Activated T-cell treated with anti-CD3 and anti-CD28 coated beads, Interleukin-2, amount 50 U/mL, for 48 hours (primary cell): Measurements from ENCODE around the gene POLR2A.
"Not testable (repeated sequence)": the region's sequence is repeated elsewhere in the genome, so short reads cannot be mapped to it uniquely, and the experiment has no call there.

Experiments used
- DNase-seq, 2 experiments: peaks; one replicate each; pipeline ENCODE4 v3.0.0-alpha.2; 2020

Gene POLR2A

GRCh38 chr17:7479213-7480088, 4.7 kb upstream of the POLR2A start, which contains the start of gene ZBTB4:
Gene ZBTB4, minus strand, starts transcription at chr17:7479631. Its CDS starts 12,830 bp downstream, at chr17:7466801.
- DNase-seq = peak; percentile 61 to 73

GRCh38 chr17:7480089-7480384, 4.1 kb upstream of the POLR2A start:
- no peak for DNase-seq

- not testable (repeated sequence) for DNase-seq
These were observed 2.9 kb upstream of the POLR2A start, which contains the start of gene SLC35G6 for GRCh38 chr17:7481275-7481674. Gene SLC35G6, plus strand, starts transcription at chr17:7481446. Its CDS starts 71 bp downstream, at chr17:7481517.

- DNase-seq = not testable (repeated sequence)
These were observed 2.1 kb upstream of the POLR2A start for GRCh38 chr17:7481842-7482741.

GRCh38 chr17:7482742-7483088, 1.5 kb upstream of the POLR2A start:
- not testable (repeated sequence) for DNase-seq

- DNase-seq = peak; percentile 95 to 96
These were observed 705 bp upstream of the POLR2A start for GRCh38 chr17:7483255-7484066.

GRCh38 chr17:7484919-7485377, 782 bp downstream of the POLR2A start:
- DNase-seq = no peak

- no peak for DNase-seq
These were observed 2.0 kb downstream of the POLR2A start for GRCh38 chr17:7486181-7486580.

- DNase-seq = no peak
These were observed 6.0 kb downstream of the POLR2A start for GRCh38 chr17:7490144-7490543.

GRCh38 chr17:7491583-7491982, 7.4 kb downstream of the POLR2A start:
- no peak for DNase-seq

- DNase-seq = no peak
These were observed 9.8 kb downstream of the POLR2A start for GRCh38 chr17:7493941-7494340.

GRCh38 chr17:7495906-7496434, 11.8 kb downstream of the POLR2A start:
- no peak for DNase-seq

GRCh38 chr17:7496470-7497183, 12.5 kb downstream of the POLR2A start:
- no peak for DNase-seq

- no peak for DNase-seq
These were observed 13.1 kb downstream of the POLR2A start for GRCh38 chr17:7497228-7497627.

GRCh38 chr17:7497636-7498035, 13.5 kb downstream of the POLR2A start:
- DNase-seq = no peak

GRCh38 chr17:7499161-7499560, 15.0 kb downstream of the POLR2A start:
- DNase-seq = no peak

GRCh38 chr17:7501729-7502128, 17.6 kb downstream of the POLR2A start:
- DNase-seq = no peak

- no peak for DNase-seq
These were observed 18.1 kb downstream of the POLR2A start for GRCh38 chr17:7502171-7502847.

GRCh38 chr17:7502987-7503386, 18.8 kb downstream of the POLR2A start:
- DNase-seq = no peak

GRCh38 chr17:7503521-7503920, 19.4 kb downstream of the POLR2A start:
- DNase-seq = no peak

- DNase-seq = no peak
These were observed 24.0 kb downstream of the POLR2A start for GRCh38 chr17:7508145-7508544.
